Neutrophil (primary cell): ENCODE measurements around the gene DLL4.

Source experiments
- H3K27ac ChIP-seq: fragments of 200-600 bp; sonication (generic); 2 replicates; pipeline ENCODE4 v1.5.1; 2016; ENCODE audit warnings: mild to moderate bottlenecking, moderate library complexity
- H3K27me3 ChIP-seq: fragments of 200-600 bp; sonication (generic); 2 replicates; pipeline ENCODE4 v1.6.0; 2016; ENCODE audit warnings: mild to moderate bottlenecking
- H3K36me3 ChIP-seq: fragments of 200-600 bp; sonication (generic); 2 replicates; pipeline ENCODE4 v1.5.1; 2017
- H3K4me1 ChIP-seq, 2 experiments: fragments of 200-600 bp in 1 of 2; sonication (generic) in 1 of 2; 1 replicate in 1 of 2; 2 replicates in 1 of 2; pipeline versions ENCODE4 v1.5.1 to v1.6.1; 2013 to 2016; ENCODE audit warnings: low read depth in 1 of 2, low read length in 1 of 2, mild to moderate bottlenecking in 1 of 2, moderate library complexity in 1 of 2; ENCODE audit not compliant: control insufficient read depth in 1 of 2, insufficient read depth in 1 of 2
- H3K4me3 ChIP-seq, 2 experiments: fragments of 200-600 bp in 1 of 2; sonication (generic) in 1 of 2; 1 replicate in 1 of 2; 2 replicates in 1 of 2; pipeline ENCODE4 v1.5.1; 2013 to 2016; ENCODE audit warnings: low read depth in 1 of 2, low read length in 1 of 2, mild to moderate bottlenecking in 1 of 2, moderate library complexity in 1 of 2
- H3K9me3 ChIP-seq: fragments of 200-600 bp; sonication (generic); 2 replicates; pipeline ENCODE4 v1.5.1; 2016
- CTCF ChIP-seq: fragments of 200-600 bp; sonication (generic); IDR thresholded peaks from 2 replicates; pipeline ENCODE4 v1.5.1; 2016; ENCODE audit warnings: antibody characterized with exemption

The DLL4 gene

GRCh38 chr15:40984406-40984805, 55.3 kb downstream of the DLL4 start:
- H3K9me3 ChIP-seq = no peaks in the 10 kb centered on the region
- H3K27ac ChIP-seq = no peak overlapping the region
- H3K4me3 ChIP-seq = no peak overlapping the region
- peaks cover 92% of the 10 kb centered on the region for H3K36me3 ChIP-seq
- no peaks in the 10 kb centered on the region for H3K4me1 ChIP-seq
- no peaks in the 10 kb centered on the region for H3K27me3 ChIP-seq
- no peak for TF ChIP-seq CTCF

GRCh38 chr15:40984964-40985363, 55.8 kb downstream of the DLL4 start:
- Histone ChIP-seq H3K9me3 (no peaks in the 10 kb centered on the region), H3K4me3 (no peak overlapping the region), H3K27me3 (no peaks in the 10 kb centered on the region), H3K36me3 (peaks cover 86% of the 10 kb centered on the region), H3K4me1 (no peaks in the 10 kb centered on the region), H3K27ac (no peak overlapping the region)
- no peak for TF ChIP-seq CTCF

DNA sequence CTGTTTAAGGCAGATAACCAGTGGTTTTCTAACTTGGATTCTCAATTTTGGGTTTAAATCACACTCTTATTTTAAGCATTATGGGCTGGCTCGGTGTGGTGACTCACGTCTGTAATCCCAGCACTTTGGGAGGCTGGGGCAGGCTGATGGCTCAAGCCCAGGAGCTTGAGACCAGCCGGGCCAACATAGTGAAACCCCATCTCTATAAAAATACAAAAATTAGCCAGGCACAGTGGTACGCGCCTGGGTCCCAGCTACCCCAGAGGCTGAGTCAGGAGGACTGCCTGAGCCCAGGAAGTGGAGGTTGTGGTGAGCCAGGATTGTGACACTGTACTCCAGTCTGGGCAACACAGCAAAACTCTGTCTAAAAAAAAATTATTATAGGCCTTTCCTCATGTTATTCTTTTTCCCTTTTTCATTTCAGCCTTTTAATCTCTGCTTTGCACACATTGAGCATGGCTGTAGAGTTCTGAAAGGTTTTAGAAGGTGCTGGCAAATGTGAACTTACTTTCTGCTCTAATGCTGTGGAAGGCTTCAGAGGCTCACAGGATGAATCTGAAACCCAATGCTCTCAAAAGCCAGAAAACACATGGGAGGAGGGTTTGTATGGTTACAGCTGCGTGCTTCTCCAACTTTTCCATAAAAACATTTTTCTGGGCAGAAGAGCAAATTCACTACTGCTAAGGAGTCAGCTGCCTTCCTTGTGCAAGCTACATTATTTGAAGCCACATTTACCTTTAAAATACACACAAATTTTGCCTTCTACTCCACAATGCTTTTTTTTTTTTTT, 56.6 kb downstream of the DLL4 start:
- H3K36me3 ChIP-seq = peaks cover 84% of the 10 kb centered on the region
- H3K9me3 ChIP-seq = no peaks in the 10 kb centered on the region
- no peak for TF ChIP-seq CTCF
- no peak overlapping the region for H3K27ac ChIP-seq
- no peaks in the 10 kb centered on the region for H3K27me3 ChIP-seq
- H3K4me1 ChIP-seq = no peaks in the 10 kb centered on the region
- H3K4me3 ChIP-seq = no peak overlapping the region

GRCh38 chr15:40986820-40987219, 57.7 kb downstream of the DLL4 start:
- H3K27ac ChIP-seq = no peak overlapping the region
- H3K4me1 ChIP-seq = no peaks in the 10 kb centered on the region
- H3K27me3 ChIP-seq = no peaks in the 10 kb centered on the region
- no peak overlapping the region for H3K4me3 ChIP-seq
- no peaks in the 10 kb centered on the region for H3K9me3 ChIP-seq
- no peak for TF ChIP-seq CTCF
- H3K36me3 ChIP-seq = peaks cover 80% of the 10 kb centered on the region

GRCh38 chr15:40988156-40988555, 59.0 kb downstream of the DLL4 start:
- Histone ChIP-seq H3K4me3 (no peak overlapping the region), H3K9me3 (no peaks in the 10 kb centered on the region), H3K36me3 (peaks cover 73% of the 10 kb centered on the region)

More at GRCh38 chr15:40988156-40988555, 59.0 kb downstream of the DLL4 start:
- H3K27me3 ChIP-seq = no peaks in the 10 kb centered on the region
- no peak for TF ChIP-seq CTCF
- H3K4me1 ChIP-seq = no peaks in the 10 kb centered on the region
- no peak overlapping the region for H3K27ac ChIP-seq
